Measurements from ENCODE around the gene SLC5A1. TPM values are rescaled to one million over a fixed set of nuclear protein-coding genes. Genes with fewer than 3 reads are reported as not detected.
"Not testable (repeated sequence)": the region's sequence is repeated elsewhere in the genome, so short reads cannot be mapped to it uniquely, and the experiment has no call there.

SLC5A1 gene
- polyA plus RNA-seq, 2 of the 4 experiments (the other 2 are of a cell fraction) = 0.03 to 0.04 TPM

DNA sequence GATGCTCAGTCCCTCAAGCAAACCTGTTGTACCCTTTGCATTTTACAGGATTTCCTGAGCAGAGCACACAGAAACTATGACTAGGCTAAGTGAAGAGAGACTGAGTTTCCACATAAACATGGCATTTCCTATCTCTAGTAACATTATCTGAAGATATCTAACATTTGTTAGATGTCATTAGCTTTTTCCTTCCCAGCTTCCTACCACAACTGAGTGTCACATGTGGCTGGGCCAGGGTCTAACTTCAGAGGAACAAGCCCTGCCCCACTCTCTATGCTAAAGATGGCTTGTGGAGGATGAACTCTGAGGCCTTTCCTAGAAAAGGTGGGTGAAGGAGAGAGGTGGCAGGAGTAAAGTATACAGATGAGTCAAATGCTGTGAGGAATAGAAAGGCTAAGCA, 99.5 kb downstream of the SLC5A1 start (continued):
- TF ChIP-seq, protein P1, sequence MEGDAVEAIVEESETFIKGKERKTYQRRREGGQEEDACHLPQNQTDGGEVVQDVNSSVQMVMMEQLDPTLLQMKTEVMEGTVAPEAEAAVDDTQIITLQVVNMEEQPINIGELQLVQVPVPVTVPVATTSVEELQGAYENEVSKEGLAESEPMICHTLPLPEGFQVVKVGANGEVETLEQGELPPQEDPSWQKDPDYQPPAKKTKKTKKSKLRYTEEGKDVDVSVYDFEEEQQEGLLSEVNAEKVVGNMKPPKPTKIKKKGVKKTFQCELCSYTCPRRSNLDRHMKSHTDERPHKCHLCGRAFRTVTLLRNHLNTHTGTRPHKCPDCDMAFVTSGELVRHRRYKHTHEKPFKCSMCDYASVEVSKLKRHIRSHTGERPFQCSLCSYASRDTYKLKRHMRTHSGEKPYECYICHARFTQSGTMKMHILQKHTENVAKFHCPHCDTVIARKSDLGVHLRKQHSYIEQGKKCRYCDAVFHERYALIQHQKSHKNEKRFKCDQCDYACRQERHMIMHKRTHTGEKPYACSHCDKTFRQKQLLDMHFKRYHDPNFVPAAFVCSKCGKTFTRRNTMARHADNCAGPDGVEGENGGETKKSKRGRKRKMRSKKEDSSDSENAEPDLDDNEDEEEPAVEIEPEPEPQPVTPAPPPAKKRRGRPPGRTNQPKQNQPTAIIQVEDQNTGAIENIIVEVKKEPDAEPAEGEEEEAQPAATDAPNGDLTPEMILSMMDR (IDR thresholded peaks at IDR 0.05) = no peak
- TF ChIP-seq CBX2 (IDR thresholded peaks at IDR 0.05; ENCODE audit: borderline replicate concordance, low read depth) (no peak), POLR2AphosphoS2 (conservative IDR thresholded peaks at IDR 0.05; ENCODE audit: low read length) (no peak), ZFP36 (IDR thresholded peaks at IDR 0.05; ENCODE audit: borderline replicate concordance, partially characterized antibody) (no peak), RARB (CRISPR knock-in tag; IDR thresholded peaks at IDR 0.05) (no peak)

DNA sequence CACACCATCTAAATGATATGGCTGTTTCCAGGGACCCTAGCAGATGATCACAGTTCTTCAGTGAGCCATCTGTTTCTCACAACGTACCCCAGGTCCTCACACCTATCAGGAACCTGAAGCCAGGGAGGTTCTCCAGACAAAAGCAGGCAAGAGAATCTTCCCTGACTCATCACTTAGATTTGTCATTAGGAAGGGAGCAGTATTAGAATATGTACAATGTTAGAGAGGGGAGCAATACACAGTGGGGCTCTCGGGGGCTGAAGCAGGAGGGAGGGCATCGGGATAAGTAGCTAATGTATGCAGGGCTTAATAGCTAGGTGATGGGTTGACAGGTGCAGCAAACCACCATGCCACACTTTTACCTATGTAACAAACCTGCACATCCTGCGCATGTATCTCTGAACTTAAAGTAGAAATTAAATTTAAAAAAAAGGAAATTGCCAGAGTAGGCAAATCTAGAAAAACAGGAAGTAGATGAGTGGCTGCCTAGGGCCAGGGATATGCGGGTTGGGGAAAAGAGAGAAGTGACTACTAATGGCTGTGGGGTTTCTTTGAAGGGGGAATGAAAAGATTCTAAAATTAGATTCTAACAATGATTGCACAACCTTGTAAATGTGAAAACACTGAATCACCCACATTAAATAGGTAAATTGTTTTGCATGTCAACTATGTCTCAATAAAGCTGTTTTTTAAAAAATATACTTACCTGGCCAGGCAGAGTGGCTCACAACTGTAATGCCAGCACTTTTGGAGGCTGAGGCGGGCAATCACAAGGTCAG, 101.6 kb downstream of the SLC5A1 start:
- DNase-seq (ENCODE audit: low read depth in 1 of 2, low spot score in 1 of 2) (no peak), FAIRE-seq (no peak), ATAC-seq (no peak)
- ChIA-PET POLR2A (no interaction called here), CTCF (no interaction called here)
- Histone ChIP-seq H3K4me2 (no peak overlapping the region), H3K27ac (no peak overlapping the region), H3K4me1 (no peaks in the 10 kb centered on the region), H3K4me3 (no peak overlapping the region), H3K9me3 (no peaks in the 10 kb centered on the region)
- no peak for TF ChIP-seq GATA3 (IDR thresholded peaks at IDR 0.05; ENCODE audit: borderline replicate concordance)
- TF ChIP-seq EHMT2 (IDR thresholded peaks at IDR 0.05; ENCODE audit: low read depth) = no peak
- no peak for TF ChIP-seq KDM1A (IDR thresholded peaks at IDR 0.05; ENCODE audit: low read depth)
- TF ChIP-seq SMC3 (IDR thresholded peaks at IDR 0.05) = no peak
- TF ChIP-seq POLR2A (IDR thresholded peaks at IDR 0.05; ENCODE audit: low read length) = no peak
- TF ChIP-seq CHD2 (IDR thresholded peaks at IDR 0.05; ENCODE audit: low read length, partially characterized antibody) = no peak
- TF ChIP-seq NFE2L2 (conservative IDR thresholded peaks at IDR 0.05; ENCODE audit: low read length) = no peak
- no peak for TF ChIP-seq RFX5 (IDR thresholded peaks at IDR 0.05)
- TF ChIP-seq FOXS1 (CRISPR knock-in tag; IDR thresholded peaks at IDR 0.05) = no peak
- TF ChIP-seq, protein P2, sequence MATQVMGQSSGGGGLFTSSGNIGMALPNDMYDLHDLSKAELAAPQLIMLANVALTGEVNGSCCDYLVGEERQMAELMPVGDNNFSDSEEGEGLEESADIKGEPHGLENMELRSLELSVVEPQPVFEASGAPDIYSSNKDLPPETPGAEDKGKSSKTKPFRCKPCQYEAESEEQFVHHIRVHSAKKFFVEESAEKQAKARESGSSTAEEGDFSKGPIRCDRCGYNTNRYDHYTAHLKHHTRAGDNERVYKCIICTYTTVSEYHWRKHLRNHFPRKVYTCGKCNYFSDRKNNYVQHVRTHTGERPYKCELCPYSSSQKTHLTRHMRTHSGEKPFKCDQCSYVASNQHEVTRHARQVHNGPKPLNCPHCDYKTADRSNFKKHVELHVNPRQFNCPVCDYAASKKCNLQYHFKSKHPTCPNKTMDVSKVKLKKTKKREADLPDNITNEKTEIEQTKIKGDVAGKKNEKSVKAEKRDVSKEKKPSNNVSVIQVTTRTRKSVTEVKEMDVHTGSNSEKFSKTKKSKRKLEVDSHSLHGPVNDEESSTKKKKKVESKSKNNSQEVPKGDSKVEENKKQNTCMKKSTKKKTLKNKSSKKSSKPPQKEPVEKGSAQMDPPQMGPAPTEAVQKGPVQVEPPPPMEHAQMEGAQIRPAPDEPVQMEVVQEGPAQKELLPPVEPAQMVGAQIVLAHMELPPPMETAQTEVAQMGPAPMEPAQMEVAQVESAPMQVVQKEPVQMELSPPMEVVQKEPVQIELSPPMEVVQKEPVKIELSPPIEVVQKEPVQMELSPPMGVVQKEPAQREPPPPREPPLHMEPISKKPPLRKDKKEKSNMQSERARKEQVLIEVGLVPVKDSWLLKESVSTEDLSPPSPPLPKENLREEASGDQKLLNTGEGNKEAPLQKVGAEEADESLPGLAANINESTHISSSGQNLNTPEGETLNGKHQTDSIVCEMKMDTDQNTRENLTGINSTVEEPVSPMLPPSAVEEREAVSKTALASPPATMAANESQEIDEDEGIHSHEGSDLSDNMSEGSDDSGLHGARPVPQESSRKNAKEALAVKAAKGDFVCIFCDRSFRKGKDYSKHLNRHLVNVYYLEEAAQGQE (IDR thresholded peaks at IDR 0.05) = no peak
- no peak for TF ChIP-seq FOSB (CRISPR knock-in tag; IDR thresholded peaks at IDR 0.05)
- TF ChIP-seq, protein P3, sequence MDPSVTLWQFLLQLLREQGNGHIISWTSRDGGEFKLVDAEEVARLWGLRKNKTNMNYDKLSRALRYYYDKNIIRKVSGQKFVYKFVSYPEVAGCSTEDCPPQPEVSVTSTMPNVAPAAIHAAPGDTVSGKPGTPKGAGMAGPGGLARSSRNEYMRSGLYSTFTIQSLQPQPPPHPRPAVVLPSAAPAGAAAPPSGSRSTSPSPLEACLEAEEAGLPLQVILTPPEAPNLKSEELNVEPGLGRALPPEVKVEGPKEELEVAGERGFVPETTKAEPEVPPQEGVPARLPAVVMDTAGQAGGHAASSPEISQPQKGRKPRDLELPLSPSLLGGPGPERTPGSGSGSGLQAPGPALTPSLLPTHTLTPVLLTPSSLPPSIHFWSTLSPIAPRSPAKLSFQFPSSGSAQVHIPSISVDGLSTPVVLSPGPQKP (IDR thresholded peaks at IDR 0.05; ENCODE audit: low read depth, low read length) = no peak
- TF ChIP-seq, protein P4, sequence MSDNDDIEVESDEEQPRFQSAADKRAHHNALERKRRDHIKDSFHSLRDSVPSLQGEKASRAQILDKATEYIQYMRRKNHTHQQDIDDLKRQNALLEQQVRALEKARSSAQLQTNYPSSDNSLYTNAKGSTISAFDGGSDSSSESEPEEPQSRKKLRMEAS (IDR thresholded peaks at IDR 0.05) = no peak
- no peak for TF ChIP-seq HOXB5 (CRISPR knock-in tag; IDR thresholded peaks at IDR 0.05)
- TF ChIP-seq, protein P5, sequence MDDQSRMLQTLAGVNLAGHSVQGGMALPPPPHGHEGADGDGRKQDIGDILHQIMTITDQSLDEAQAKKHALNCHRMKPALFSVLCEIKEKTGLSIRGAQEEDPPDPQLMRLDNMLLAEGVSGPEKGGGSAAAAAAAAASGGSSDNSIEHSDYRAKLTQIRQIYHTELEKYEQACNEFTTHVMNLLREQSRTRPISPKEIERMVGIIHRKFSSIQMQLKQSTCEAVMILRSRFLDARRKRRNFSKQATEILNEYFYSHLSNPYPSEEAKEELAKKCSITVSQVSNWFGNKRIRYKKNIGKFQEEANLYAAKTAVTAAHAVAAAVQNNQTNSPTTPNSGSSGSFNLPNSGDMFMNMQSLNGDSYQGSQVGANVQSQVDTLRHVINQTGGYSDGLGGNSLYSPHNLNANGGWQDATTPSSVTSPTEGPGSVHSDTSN (IDR thresholded peaks at IDR 0.05) = no peak
- WGBS (ENCODE audit: missing lambda C conversion rate) = 59% methylated on average over 6 of the region's 6 CpGs

DNA sequence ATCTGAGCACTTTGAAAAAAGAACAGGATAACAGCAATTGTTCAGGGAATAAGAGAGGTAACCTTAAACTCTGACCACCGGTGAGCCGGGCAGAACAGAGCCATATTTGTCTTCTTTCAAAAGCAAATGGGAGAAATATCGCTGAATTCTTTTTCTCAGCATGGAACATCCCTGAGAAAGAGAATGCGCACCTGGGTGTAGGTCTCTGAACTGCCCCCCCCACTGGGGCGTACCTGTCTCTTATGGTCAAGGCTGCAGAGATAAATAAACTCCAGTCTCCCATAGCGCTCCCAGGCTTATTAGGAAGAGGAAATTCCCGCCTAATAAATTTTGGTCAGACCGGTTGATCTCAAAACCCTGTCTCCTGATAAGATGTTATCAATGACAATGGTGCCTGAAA, 104.1 kb downstream of the SLC5A1 start:
- H3K4me2 ChIP-seq; DNase-seq (ENCODE audit: low read depth in 1 of 2, low spot score in 1 of 2); H3K4me3 ChIP-seq; ATAC-seq; CTCF ChIA-PET; H3K4me1 ChIP-seq; POLR2A ChIA-PET; H3K9me3 ChIP-seq; FAIRE-seq; H3K27ac ChIP-seq: not testable (repeated sequence)
- WGBS (ENCODE audit: missing lambda C conversion rate) = 53% methylated on average over 8 of the region's 8 CpGs

DNA sequence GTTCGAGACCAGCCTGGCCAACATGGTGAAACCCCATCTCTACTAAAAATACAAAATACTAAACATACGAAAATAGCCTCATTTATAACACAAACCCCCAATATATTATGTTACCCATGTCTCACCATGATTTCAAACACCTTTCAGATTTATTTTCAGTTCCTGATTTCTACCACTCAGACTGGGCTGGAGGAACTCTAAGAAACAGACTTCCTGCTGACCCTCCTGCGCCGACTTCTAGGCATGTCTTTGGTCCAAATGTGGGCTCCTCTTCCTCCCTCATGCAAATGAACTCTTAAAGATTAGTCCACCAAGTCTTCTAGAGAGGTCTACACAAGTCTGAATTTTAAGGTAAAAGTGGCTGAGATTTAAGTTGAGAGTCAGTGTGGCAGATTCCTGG, 105.3 kb downstream of the SLC5A1 start:
- FAIRE-seq; H3K4me2 ChIP-seq; H3K4me1 ChIP-seq; H3K4me3 ChIP-seq; DNase-seq (ENCODE audit: low read depth in 1 of 2, low spot score in 1 of 2); H3K27ac ChIP-seq; CTCF ChIA-PET; ATAC-seq; H3K9me3 ChIP-seq; POLR2A ChIA-PET: not testable (repeated sequence)
- WGBS (ENCODE audit: missing lambda C conversion rate) = 69% methylated on average over 4 of the region's 4 CpGs

DNA sequence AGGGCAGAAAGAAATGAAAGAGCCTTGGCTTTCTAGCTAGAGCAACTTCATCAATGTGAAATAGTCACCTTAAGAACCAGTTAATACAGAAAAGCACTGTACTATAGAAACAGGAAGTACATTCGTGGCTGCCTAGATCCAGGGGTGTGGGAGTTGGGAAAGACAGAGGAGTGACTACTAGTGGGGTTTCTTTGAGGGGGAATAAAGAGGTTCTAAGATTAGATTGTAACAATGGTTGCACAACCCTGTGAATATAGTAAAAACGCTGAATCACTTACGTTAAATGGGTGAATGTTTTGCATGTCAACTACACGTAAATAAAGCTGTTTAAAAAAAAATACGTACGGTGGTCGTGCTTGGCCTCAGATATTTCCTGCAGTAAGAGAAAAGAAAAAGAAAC, 107.6 kb downstream of the SLC5A1 start:
- H3K9me3 ChIP-seq; H3K4me1 ChIP-seq; H3K4me3 ChIP-seq; CTCF ChIA-PET; DNase-seq (ENCODE audit: low read depth in 1 of 2, low spot score in 1 of 2); H3K4me2 ChIP-seq; ATAC-seq; H3K27ac ChIP-seq; FAIRE-seq; POLR2A ChIA-PET: not testable (repeated sequence)
- WGBS (ENCODE audit: missing lambda C conversion rate) = 79% methylated on average over 7 of the region's 7 CpGs

All from A549 (cell line).